Measurements from ENCODE around the gene PARVG.

GRCh38 chr22:44192816-44193534 is 12.2 kb downstream of the PARVG start:
- TF ChIP-seq CTCF (IDR thresholded peaks at IDR 0.05; ENCODE audit: insufficient read depth, low read length, poor library complexity, severe bottlenecking) (no peak), EZH2phosphoT487 (conservative IDR thresholded peaks at IDR 0.05; ENCODE audit: low read length) (no peak)

Data from SU-DHL-6 (cell line).